A549 (cell line): ENCODE measurements around the gene CRYM. TPM values are rescaled to one million over a fixed set of nuclear protein-coding genes. Genes with fewer than 3 reads are reported as not detected.

ENCODE experiments used
- ATAC-seq, 2 experiments: fragments of 200-7000 bp in 1 of 2; fragments of >200 bp in 1 of 2; cut with Nextera tagmentation in 1 of 2; cut with Tn5 transposase in 1 of 2; 3 replicates each; pipeline versions ENCODE4 v1.8.0 to v1.9.1; 2018 to 2020; ENCODE audit warnings: mild to moderate bottlenecking in 1 of 2, moderate library complexity in 1 of 2
- CTCF ChIA-PET: fragments of 300-600 bp; sonication (Branson Sonifier 250); formaldehyde crosslinking; extraction: SDS; loops from one replicate; lab custom pipeline; 2021; ENCODE audit warnings: antibody characterized with exemption, inconsistent platforms; lab: Yijun Ruan, JAX
- POLR2A ChIA-PET: fragments of 350-600 bp; formaldehyde crosslinking; extraction: SDS; loops from one replicate; lab custom pipeline; 2021; ENCODE audit warnings: antibody characterized with exemption, inconsistent platforms; lab: Yijun Ruan, JAX
- DNase-seq, 2 experiments: peaks; one replicate each; pipeline versions ENCODE4 v3.0.0 to v3.0.0-alpha.2; 2011 to 2016; ENCODE audit warnings: low read depth in 1 of 2, low spot score in 1 of 2
- FAIRE-seq: peaks from 2 replicates; lab custom pipeline; 2011; peaks lifted over from hg19 to GRCh38; lab: Jason Lieb, UNC
- H3K27ac ChIP-seq, 2 experiments: fragments of >200 bp; sonication (Bioruptor Twin); formaldehyde crosslinking; 3 replicates each; pipeline ENCODE4 v1.5.1; 2016 to 2017
- H3K4me1 ChIP-seq: fragments of >200 bp; sonication (Bioruptor Twin); formaldehyde crosslinking; 3 replicates; pipeline ENCODE4 v1.6.1; 2016
- H3K4me2 ChIP-seq: fragments of >200 bp; sonication (Bioruptor Twin); formaldehyde crosslinking; 3 replicates; pipeline ENCODE4 v1.6.1; 2016
- H3K4me3 ChIP-seq: fragments of >200 bp; sonication (Bioruptor Twin); formaldehyde crosslinking; 3 replicates; pipeline ENCODE4 v1.5.1; 2016
- H3K9me3 ChIP-seq: fragments of >200 bp; sonication (Bioruptor Twin); formaldehyde crosslinking; 3 replicates; pipeline ENCODE4 v1.6.1; 2016
- BHLHE40 ChIP-seq: IDR thresholded peaks from 2 replicates; pipeline ENCODE4 v1.6.1; 2012; ENCODE audit warnings: low read depth, low read length, inconsistent platforms
- CBX2 ChIP-seq: fragments of 200-600 bp; sonication (generic); IDR thresholded peaks from 2 replicates; pipeline ENCODE4 v1.6.1; 2016; ENCODE audit warnings: low read depth, mild to moderate bottlenecking, borderline replicate concordance
- CBX8 ChIP-seq: fragments of 200-600 bp; sonication (generic); IDR thresholded peaks from 2 replicates; pipeline ENCODE4 v1.6.1; 2016
- EP300 ChIP-seq, 2 experiments: fragments of >200 bp; sonication (Bioruptor Twin); formaldehyde crosslinking; IDR thresholded peaks; 2 replicates in 1 of 2; 3 replicates in 1 of 2; pipeline ENCODE4 v1.6.1; 2016 to 2017
- FOXS1 ChIP-seq: fragments of 250-450 bp; sonication (Bioruptor Pico); IDR thresholded peaks from 2 replicates; pipeline ENCODE4 v1.5.0; 2020; ENCODE audit warnings: mild to moderate bottlenecking, moderate library complexity
- HDAC2 ChIP-seq: fragments of 200-600 bp; sonication (generic); IDR thresholded peaks from 2 replicates; pipeline ENCODE4 v1.6.1; 2016
- HEYL ChIP-seq: fragments of 250-450 bp; sonication (Bioruptor Pico); IDR thresholded peaks from 2 replicates; pipeline ENCODE4 v1.8.0; 2021; ENCODE audit warnings: mild to moderate bottlenecking, moderate library complexity
- HOXB13 ChIP-seq: fragments of 250-450 bp; sonication (Bioruptor Pico); IDR thresholded peaks from 2 replicates; pipeline ENCODE4 v1.5.0; 2020; ENCODE audit warnings: low read depth, mild to moderate bottlenecking, moderate library complexity
- JUN ChIP-seq, 2 experiments: fragments of >200 bp; sonication (Bioruptor Twin); formaldehyde crosslinking; IDR thresholded peaks; 2 replicates in 1 of 2; 3 replicates in 1 of 2; pipeline ENCODE4 v1.6.1; 2016 to 2017
- MAFK ChIP-seq: fragments of 450-650 bp; IDR thresholded peaks from 2 replicates; pipeline ENCODE4 v1.6.1; 2014; ENCODE audit not compliant: partially characterized antibody
- MAZ ChIP-seq: fragments of 150-350 bp; IDR thresholded peaks from 2 replicates; pipeline ENCODE4 v1.6.1; 2014; ENCODE audit warnings: antibody characterized with exemption, low read depth, low read length, borderline replicate concordance
- NR3C1 ChIP-seq: fragments of >200 bp; sonication (Bioruptor Twin); formaldehyde crosslinking; IDR thresholded peaks from 3 replicates; pipeline ENCODE4 v1.6.1; 2017
- PHF8 ChIP-seq: fragments of 200-600 bp; sonication (generic); IDR thresholded peaks from 2 replicates; pipeline ENCODE4 v1.6.1; 2016; ENCODE audit warnings: low read depth, mild to moderate bottlenecking, antibody characterized with exemption, moderate library complexity, borderline replicate concordance
- POLR2AphosphoS2 ChIP-seq: conservative IDR thresholded peaks from 2 replicates; pipeline ENCODE4 v1.6.1; 2012; ENCODE audit warnings: low read length, improper control_type of control experiment, inconsistent platforms
- RFX5 ChIP-seq: fragments of 450-650 bp; IDR thresholded peaks from 2 replicates; pipeline ENCODE4 v1.7.1; 2014; ENCODE audit warnings: antibody characterized with exemption, mild to moderate bottlenecking, moderate library complexity
- SMC3 ChIP-seq: fragments of >200 bp; sonication (Bioruptor Twin); formaldehyde crosslinking; IDR thresholded peaks from 3 replicates; pipeline ENCODE4 v1.6.1; 2018; ENCODE audit warnings: inconsistent platforms
- SREBF2 ChIP-seq: fragments of 450-650 bp; IDR thresholded peaks from 2 replicates; pipeline ENCODE4 v1.6.1; 2014; ENCODE audit warnings: mild to moderate bottlenecking, moderate library complexity
- TP53 ChIP-seq: fragments of 250-450 bp; sonication (Bioruptor Pico); IDR thresholded peaks from 2 replicates; pipeline ENCODE4 v1.5.0; 2021; ENCODE audit warnings: mild to moderate bottlenecking, moderate library complexity
- ZC3H11A ChIP-seq: fragments of 450-650 bp; IDR thresholded peaks from 2 replicates; pipeline ENCODE4 v1.6.1; 2014; ENCODE audit warnings: antibody characterized with exemption, mild to moderate bottlenecking
- ZSCAN20 ChIP-seq: fragments of 250-450 bp; sonication (Bioruptor Pico); IDR thresholded peaks from 2 replicates; pipeline ENCODE4 v1.8.0; 2022; ENCODE audit warnings: mild to moderate bottlenecking, moderate library complexity
- WGBS: methylation state at CpG from one replicate; pipeline ENCODE4 v1.1.6; 2017; ENCODE audit errors: missing lambda C conversion rate; 5-methylcytosine and 5-hydroxymethylcytosine counted together
- polyA plus RNA-seq, 4 experiments: library from polyadenylated mRNA; depleted of rRNA in 3 of 4; stranded (reverse); fragments of >200 nt; fragmentation: RNase III in 1 of 4; extraction: RNeasy Plus Mini Kit Qiagen cat#74134 plus additional on column Dnase treatment in 1 of 4; gene quantifications; 2 replicates in 3 of 4; 3 replicates in 1 of 4; pipeline ENCODE4 v1.2.3, GENCODE V29; 2011 to 2017
- TF ChIP-seq, protein P1 (sequence below): fragments of 250-450 bp; sonication (Bioruptor Pico); IDR thresholded peaks from 2 replicates; pipeline ENCODE4 v1.5.0; 2020; ENCODE audit warnings: low read depth, mild to moderate bottlenecking, moderate library complexity
- TF ChIP-seq, protein P2 (sequence below): fragments of 450-650 bp; IDR thresholded peaks from 2 replicates; pipeline ENCODE4 v1.6.1; 2014; ENCODE audit warnings: antibody characterized with exemption
- TF ChIP-seq, protein P3 (sequence below): fragments of >200 bp; sonication (Bioruptor Twin); formaldehyde crosslinking; IDR thresholded peaks from 3 replicates; pipeline ENCODE4 v1.5.1; 2016
- TF ChIP-seq, protein P4 (sequence below): fragments of 250-450 bp; sonication (Bioruptor Pico); IDR thresholded peaks from 2 replicates; pipeline ENCODE4 v1.5.0; 2021; ENCODE audit warnings: mild to moderate bottlenecking, moderate library complexity, borderline replicate concordance
- TF ChIP-seq, protein P5 (sequence below): fragments of >200 bp; sonication (Bioruptor Twin); formaldehyde crosslinking; IDR thresholded peaks from 2 replicates; pipeline ENCODE4 v1.6.1; 2016

CRYM gene
- polyA plus RNA-seq, 2 of the 4 experiments (the other 2 are of a cell fraction), result 0.98 to 3.1 TPM

DNA sequence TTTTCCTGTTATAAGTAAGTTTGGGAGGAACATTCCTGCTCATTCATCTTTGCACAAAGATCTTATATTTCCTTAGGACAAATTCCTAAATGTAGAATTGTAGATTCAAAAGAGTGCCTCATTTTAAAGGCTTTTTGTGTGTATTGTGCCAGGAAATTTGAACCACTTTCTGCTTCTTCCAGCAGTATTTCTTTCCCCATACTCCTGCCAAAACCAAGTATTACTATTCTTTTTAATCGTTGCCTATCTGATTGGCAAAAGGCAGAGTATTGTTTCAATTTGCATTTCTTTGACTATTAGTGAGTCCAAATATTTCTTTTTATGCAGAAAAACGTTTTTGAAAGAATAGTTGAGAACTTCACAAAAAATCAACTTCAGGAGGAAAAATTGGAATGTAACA lies 35.3 kb downstream of the CRYM start:
- Histone ChIP-seq H3K27ac (no peak overlapping the region), H3K9me3 (no peaks in the 10 kb centered on the region), H3K4me1 (peaks cover 8% of the 10 kb centered on the region; the same call in 2 of the 3 replicates), H3K4me2 (no peak overlapping the region), H3K4me3 (no peak overlapping the region)
- no peak for FAIRE-seq
- CTCF ChIA-PET, result no interaction called here
- no peak for TF ChIP-seq RFX5
- TF ChIP-seq ZSCAN20 (CRISPR knock-in tag), result no peak
- no peak for TF ChIP-seq SREBF2
- TF ChIP-seq HOXB13 (CRISPR knock-in tag), result no peak
- no peak for TF ChIP-seq NR3C1
- TF ChIP-seq, protein P1, sequence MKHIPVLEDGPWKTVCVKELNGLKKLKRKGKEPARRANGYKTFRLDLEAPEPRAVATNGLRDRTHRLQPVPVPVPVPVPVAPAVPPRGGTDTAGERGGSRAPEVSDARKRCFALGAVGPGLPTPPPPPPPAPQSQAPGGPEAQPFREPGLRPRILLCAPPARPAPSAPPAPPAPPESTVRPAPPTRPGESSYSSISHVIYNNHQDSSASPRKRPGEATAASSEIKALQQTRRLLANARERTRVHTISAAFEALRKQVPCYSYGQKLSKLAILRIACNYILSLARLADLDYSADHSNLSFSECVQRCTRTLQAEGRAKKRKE (CRISPR knock-in tag), result no peak
- TF ChIP-seq POLR2AphosphoS2, result no peak
- 19% methylated on average over 2 of the region's 2 CpGs for WGBS
- POLR2A ChIA-PET, result no interaction called here
- DNase-seq, result no peak
- ATAC-seq, result no peak

DNA sequence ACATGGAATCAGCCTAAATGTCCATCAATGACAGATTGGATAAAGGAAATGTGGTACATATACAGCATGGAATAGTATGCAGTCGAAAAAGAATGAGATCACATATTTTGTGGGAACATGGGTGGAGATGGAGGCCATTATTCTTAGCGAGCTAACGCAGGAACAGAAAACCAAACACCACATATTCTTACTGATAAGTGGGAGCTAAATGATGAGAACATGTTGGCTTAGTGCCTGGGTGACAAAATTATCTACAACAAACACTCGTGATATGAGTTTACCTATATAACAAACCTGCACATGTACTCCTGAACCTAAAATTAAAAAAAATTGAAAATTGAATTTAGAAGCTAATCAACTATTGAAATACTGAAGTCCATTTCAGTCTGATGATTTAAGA lies 38.4 kb downstream of the CRYM start:
- FAIRE-seq (no peak), ATAC-seq (no peak), DNase-seq (no peak)
- no peak overlapping the region for H3K4me2 ChIP-seq
- TF ChIP-seq EP300 (IDR thresholded peaks at IDR 0.05) (no peak), HOXB13 (CRISPR knock-in tag) (no peak), PHF8 (no peak), BHLHE40 (no peak), MAFK (no peak)
- TF ChIP-seq, protein P2, sequence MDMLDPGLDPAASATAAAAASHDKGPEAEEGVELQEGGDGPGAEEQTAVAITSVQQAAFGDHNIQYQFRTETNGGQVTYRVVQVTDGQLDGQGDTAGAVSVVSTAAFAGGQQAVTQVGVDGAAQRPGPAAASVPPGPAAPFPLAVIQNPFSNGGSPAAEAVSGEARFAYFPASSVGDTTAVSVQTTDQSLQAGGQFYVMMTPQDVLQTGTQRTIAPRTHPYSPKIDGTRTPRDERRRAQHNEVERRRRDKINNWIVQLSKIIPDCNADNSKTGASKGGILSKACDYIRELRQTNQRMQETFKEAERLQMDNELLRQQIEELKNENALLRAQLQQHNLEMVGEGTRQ, result no peak
- CTCF ChIA-PET, result interaction anchor here (1.3 kb wide), 1 partner anchor 38 kb away, joined by 5 read pairs; the partner anchor contains the start of gene CRYM
- H3K4me1 ChIP-seq, result no peaks in the 10 kb centered on the region
- H3K27ac ChIP-seq, result no peak overlapping the region
- no peaks in the 10 kb centered on the region for H3K9me3 ChIP-seq
- no peak overlapping the region for H3K4me3 ChIP-seq
- POLR2A ChIA-PET, result no interaction called here
- WGBS, result 74% methylated on average over 4 of the region's 4 CpGs

DNA sequence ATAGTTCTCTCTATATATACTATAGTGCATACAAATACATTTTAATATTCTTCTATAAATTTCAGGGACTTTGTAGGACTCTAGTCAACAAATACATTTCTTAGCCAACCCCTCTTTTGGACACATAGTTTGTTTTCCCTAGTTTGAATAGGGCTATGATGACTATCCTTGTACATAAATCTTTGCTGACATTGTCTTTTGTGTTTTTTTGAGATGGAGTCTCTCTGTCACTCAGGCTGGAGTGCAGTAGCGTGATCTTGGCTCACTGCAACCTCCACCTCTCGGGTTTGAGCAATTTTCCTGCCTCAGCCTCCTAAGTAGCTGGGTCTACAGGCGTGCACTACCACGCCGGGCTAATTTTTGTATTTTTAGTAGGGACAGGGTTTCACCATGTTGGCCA lies 41.3 kb downstream of the CRYM start:
- H3K9me3 ChIP-seq, result no peaks in the 10 kb centered on the region
- 80% methylated on average over 5 of the region's 5 CpGs for WGBS
- FAIRE-seq (no peak), ATAC-seq (no peak), DNase-seq (no peak)
- no peak for TF ChIP-seq HDAC2
- ChIA-PET POLR2A (no interaction called here), CTCF (no interaction called here)
- H3K4me1 ChIP-seq, result 0 out of 3 replicates have a peak, but pooled peaks cover 6% of the 10 kb centered on the region
- H3K27ac ChIP-seq, result no peak overlapping the region
- H3K4me3 ChIP-seq, result no peak overlapping the region
- H3K4me2 ChIP-seq, result no peak overlapping the region

DNA sequence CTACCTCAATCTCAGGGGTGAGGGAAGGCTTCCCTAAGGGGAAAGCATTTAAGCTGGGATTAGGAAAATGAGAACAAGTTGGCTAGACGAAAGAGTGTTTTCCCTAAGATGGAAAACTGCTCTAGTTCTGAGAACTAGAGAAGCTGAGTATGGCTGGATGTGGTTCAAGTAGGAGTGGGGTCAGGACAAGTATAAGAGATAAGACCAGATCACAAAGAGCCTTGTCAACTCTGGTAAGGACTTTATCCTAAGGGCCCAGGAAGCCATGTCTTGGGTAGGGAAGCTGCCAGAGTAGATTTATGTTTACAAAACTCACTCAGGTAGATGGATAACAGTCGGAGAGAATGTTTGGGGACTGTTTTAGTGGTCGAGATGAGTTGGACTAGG lies 42.9 kb downstream of the CRYM start:
- Histone ChIP-seq H3K27ac (no peak overlapping the region), H3K4me1 (0 out of 3 replicates have a peak, but pooled peaks cover 6% of the 10 kb centered on the region), H3K4me3 (no peak overlapping the region), H3K4me2 (no peak overlapping the region), H3K9me3 (no peaks in the 10 kb centered on the region)
- DNase-seq (no peak), ATAC-seq (no peak), FAIRE-seq (no peak)
- POLR2A ChIA-PET, result no interaction called here
- TF ChIP-seq ZC3H11A (no peak), MAFK (no peak), TP53 (CRISPR knock-in tag) (no peak), SMC3 (no peak), MAZ (no peak), FOXS1 (CRISPR knock-in tag) (no peak), HEYL (CRISPR knock-in tag) (no peak), CBX8 (no peak), JUN (IDR thresholded peaks at IDR 0.05) (no peak), CBX2 (no peak)
- TF ChIP-seq, protein P3, sequence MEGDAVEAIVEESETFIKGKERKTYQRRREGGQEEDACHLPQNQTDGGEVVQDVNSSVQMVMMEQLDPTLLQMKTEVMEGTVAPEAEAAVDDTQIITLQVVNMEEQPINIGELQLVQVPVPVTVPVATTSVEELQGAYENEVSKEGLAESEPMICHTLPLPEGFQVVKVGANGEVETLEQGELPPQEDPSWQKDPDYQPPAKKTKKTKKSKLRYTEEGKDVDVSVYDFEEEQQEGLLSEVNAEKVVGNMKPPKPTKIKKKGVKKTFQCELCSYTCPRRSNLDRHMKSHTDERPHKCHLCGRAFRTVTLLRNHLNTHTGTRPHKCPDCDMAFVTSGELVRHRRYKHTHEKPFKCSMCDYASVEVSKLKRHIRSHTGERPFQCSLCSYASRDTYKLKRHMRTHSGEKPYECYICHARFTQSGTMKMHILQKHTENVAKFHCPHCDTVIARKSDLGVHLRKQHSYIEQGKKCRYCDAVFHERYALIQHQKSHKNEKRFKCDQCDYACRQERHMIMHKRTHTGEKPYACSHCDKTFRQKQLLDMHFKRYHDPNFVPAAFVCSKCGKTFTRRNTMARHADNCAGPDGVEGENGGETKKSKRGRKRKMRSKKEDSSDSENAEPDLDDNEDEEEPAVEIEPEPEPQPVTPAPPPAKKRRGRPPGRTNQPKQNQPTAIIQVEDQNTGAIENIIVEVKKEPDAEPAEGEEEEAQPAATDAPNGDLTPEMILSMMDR, result no peak
- TF ChIP-seq, protein P4, sequence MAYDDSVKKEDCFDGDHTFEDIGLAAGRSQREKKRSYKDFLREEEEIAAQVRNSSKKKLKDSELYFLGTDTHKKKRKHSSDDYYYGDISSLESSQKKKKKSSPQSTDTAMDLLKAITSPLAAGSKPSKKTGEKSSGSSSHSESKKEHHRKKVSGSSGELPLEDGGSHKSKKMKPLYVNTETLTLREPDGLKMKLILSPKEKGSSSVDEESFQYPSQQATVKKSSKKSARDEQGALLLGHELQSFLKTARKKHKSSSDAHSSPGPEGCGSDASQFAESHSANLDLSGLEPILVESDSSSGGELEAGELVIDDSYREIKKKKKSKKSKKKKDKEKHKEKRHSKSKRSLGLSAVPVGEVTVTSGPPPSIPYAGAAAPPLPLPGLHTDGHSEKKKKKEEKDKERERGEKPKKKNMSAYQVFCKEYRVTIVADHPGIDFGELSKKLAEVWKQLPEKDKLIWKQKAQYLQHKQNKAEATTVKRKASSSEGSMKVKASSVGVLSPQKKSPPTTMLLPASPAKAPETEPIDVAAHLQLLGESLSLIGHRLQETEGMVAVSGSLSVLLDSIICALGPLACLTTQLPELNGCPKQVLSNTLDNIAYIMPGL (CRISPR knock-in tag), result no peak
- TF ChIP-seq, protein P5, sequence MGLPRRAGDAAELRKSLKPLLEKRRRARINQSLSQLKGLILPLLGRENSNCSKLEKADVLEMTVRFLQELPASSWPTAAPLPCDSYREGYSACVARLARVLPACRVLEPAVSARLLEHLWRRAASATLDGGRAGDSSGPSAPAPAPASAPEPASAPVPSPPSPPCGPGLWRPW, result no peak
- 65% methylated on average over 3 of the region's 3 CpGs for WGBS
- CTCF ChIA-PET, result interaction anchor here (0.6 kb wide), 1 partner anchor 1145 kb away, joined by 3 read pairs; no protein-coding TSS in a partner anchor
